Ammon's horn (tissue), 1 donor: ENCODE data around the gene HINT2.

Experiments used
- DNase-seq: peaks from one replicate; pipeline ENCODE4 v3.0.0-alpha.2; 2016; ENCODE audit warnings: low spot score

Gene HINT2

DNA sequence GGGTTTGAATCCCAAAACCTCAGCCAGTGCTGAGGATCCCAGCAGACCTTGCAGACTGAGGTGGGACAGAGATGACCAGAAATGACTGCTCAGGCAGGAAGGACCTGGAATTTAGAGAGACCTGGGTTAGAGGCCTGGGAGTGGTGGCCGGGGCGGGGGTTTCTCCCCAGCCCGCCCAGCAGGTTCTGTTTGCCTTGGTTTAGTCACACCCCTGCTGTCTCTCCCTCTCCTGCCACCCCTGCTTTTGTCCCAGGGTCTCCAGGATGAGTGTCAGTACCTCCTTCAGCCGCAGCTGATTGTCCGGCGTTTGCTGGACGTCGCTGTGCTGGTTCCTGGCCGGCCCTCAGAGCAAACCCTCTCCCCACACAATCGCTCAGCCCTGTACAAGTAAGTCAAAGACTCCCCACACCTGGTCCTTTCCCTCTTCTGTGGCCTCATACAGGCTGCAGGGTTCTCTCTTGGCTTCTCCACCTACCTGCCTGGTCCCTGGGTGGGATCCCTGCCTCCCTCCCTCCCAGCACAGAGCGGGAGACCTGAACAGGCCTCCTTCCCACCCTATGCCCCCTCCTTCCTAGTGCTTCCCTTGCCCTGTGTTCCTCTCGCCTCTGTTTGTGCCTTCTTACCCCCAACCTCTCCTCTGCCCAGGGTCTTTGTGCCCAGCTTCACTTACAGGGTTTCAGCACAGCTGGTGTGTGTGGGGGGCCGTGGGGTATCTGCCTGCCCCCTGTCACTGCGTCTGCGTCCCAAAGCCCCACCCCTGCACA lies 26.2 kb upstream of the HINT2 start:
- no peak for DNase-seq

DNA sequence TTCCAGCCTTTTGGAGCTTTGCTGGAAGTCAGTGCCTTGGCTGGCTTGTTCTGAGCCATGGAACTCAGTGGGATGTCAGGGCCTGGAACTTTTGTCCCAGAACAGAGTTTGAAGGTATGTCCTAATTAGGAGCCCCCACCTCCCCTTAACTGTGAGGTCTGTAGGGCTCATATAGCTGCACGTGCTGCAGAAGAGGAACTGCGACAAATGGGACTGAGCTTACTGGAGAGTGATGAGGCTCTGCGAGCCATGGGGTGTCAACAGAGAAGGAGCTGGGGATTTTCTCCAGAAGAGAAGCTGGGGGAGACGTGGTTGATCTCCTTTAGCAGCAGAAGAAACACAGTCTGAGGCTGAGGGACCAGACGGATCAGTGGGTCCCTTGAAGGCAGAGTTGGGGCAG lies 25.1 kb upstream of the HINT2 start:
- DNase-seq: no peak

DNA sequence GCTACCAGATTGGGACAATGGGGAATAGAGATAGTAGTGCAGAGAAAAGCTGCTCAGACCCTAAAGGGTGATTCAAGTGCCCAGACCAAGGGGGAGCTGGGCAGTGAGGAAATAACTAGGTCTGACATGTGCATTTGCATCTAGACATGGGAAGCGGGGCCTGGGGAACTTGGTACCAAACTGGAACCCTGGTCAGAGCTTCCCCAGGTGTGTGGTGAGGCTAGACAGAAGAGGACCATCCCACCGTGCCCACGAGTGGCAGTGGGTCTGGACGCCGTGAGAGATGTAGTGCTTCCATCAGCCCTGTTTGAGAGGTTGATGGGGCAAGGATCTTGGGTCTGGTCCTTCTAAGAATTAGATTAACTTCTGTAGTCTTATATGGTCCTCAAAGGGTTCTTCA lies 21.8 kb upstream of the HINT2 start:
- DNase-seq: no peak

DNA sequence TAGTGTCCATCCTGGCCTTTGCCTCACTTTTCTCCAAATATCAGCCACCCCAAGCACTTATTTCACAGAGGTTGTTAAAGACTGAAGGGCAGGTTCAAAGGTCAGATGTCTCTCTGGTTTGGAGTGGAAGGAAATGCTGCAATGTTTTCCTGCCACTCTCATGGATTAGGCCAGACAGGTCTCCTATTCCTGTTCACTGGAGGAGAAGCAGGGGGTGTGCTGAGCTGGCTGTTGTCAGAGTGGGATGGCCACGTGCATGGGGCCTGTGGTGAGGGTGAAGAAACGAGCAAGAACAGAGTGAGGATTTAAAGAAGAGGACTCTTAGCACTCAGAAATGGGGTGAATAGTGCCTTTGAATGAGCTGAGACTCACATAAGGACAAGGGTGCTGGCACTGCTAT lies 20.9 kb upstream of the HINT2 start:
- no peak for DNase-seq

DNA sequence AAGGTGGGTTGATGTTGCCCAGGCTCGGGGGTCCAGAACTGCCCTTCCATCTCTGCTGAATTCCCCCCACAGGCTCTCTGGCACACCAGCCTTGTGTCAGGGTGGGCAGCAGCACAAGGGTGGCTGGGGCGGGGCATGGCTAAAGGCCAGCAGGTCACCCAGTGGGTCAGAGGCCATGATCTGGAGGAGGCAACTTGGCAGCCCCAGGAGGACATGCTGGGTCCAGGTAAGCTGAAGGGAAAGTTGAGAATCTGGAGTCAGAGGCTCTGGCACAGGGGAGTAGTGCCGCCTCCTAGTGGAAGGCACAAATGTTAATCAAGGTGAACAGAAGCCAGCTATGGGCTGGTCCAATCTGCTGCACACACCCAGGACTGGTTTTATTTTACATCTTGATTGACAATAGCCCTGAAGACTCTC lies 20.4 kb upstream of the HINT2 start:
- no peak for DNase-seq

DNA sequence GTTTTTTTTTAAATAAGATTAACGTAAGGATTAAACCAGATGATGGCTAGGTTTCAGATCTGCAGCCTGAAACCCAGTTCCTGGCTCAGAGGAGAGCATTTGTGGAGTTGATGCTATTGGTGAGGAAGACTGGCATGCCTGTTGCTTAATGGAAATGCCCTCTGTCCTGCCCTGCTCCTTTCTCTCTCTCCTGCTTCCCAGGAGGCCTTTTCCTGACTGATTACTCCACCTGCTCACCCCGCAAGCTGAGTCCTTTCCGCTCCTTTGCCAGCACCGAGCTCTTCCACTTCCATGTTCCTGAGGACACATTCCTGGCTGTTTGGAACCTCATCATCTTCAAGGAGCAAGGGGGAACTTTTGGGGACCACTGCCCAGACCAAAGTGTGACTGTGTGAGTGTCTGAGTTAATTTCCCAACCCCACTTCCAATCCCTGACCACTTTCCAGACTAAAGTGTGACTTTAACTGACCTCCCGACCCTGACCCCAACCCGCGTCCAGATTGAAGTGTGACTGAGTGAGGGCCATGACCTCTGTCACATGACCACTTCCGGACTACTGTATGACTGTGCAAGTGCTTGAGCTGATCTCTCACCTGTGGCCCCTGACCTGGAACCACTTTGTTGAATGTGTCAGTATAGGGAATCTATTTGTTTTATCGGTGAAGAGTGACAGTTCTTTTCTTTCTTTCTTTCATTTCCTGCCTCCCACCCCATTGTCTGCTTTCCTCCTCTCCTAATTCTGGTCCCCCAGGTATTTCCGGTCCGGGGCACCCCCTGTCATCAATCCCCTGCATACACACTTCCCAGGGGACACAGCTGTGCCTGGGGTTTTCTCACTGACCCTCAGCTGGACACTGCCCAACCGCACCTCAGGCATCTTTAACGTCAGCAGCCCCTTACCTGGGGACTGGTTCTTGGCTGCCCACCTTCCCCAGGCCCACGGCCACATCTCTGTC lies 19.7 kb upstream of the HINT2 start:
- no peak for DNase-seq

DNA sequence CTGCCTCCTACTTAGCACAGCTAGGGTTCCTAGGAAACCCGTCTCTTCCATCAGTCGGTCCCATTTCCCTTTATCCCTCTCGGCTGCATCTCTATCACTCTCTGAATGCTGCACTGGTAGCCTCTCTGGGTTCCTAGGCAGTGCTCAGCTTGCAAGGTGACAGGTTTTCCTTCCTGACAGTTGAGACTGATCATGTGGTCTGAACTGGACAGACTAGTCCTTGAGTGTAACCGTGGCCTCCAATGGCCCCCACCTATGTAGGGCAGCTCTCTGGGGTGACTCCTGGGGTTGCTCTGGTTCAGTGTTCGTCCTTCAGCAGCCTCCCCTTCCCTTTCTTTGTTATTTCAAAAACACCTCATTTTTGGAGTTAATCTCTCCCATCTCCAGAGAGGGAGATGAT lies 18.0 kb upstream of the HINT2 start:
- DNase-seq: no peak

DNA sequence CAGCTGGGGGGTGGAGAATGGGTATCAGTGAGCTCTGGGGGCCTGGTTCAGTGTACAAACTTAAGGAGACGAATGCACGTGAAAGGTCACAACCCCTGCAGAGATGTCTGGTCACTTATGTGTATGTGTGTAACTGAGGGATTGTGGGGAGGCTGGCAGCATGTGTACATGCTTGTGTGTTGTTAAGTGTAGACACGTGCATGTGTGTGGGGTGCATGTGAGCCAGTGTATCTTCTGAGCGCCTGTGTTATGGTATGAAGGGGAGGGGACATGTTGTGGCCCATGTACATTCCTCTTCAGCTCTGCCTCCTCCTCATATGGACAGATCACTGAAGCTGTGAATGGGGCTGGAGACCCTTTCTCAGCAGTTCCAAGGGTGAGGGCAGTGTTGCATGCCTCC lies 16.2 kb upstream of the HINT2 start:
- no peak for DNase-seq

DNA sequence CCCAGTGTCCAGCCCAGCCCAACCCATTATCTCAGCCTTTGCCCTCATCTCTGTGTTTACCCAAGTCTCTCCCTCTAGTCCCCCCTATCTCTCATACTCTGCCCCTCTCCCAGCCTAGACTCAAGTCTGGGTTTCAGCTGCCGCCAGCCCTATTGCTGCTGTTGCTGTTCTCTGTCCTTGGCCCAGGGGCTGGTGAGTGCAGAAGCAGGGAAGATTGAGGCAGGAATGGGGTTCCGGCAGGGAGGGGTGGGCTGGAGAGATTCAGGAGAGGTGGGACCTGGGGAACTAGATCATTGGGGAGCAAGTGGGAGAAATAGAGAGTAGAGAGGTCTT lies 14.9 kb upstream of the HINT2 start:
- DNase-seq: no peak

DNA sequence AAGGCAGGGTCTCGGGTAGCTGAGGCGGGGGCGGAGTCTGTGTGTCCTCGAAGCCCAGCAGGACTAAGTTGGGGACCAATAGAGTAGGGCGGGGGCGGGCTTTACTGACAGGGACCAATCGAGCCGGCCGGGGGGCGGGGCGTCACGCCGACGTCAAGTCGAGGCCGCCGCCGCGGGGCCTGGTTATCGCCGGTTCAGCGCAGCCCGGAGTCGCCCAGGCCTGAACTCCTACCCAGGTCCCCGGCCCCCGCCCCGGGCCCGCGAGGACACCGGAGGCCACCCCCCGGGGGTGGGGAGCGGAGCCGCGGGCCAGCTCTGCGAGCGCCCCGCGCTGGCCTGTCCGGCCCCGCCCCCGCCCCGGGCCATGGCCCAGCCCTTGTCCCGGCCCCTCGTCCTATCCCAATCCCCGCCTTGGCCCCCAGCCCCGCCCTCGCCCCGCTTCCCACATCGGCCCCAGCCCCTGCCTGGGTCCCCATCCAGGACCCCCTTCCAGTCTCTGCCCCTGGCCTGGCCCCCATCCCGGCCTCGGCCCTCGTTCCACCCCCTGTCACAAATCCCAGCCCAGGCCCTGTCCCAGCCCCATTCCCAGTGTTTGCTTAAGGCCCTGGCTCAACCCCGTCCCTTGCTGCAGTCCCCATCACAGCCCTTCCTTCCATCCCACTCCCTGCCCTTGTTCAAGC lies 14.4 kb upstream of the HINT2 start, which contains the start of gene TMEM8B:
Gene TMEM8B, plus strand, starts transcription at position 145 of the 680 bp plus-strand sequence. Its CDS starts 220 bp downstream, at position 365.
- DNase-seq: peak; percentile 98

DNA sequence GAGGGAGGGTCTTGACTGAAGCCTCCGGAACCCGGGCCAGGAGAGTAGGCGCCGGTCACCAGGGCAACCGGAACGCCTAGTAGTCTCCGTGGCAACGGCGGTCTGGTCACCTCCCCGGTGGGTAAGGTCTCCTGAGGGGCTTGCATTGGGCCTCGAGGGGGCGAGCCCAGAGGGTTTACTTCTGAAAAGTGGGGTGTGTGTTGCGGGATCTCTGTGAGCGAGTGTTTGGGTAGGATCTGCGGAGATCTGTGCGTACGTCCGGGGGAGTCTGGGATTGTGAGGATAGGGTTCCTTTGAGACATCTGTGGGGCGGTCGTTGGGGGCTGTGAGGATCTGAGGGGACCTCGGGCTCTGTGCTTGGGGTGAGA lies 13.9 kb upstream of the HINT2 start, which contains the start of gene FAM221B:
Gene FAM221B, minus strand, starts transcription at position 17 of the 368 bp plus-strand sequence. CDS start 2,571 bp downstream, outside the sequence.
- no peak for DNase-seq

DNA sequence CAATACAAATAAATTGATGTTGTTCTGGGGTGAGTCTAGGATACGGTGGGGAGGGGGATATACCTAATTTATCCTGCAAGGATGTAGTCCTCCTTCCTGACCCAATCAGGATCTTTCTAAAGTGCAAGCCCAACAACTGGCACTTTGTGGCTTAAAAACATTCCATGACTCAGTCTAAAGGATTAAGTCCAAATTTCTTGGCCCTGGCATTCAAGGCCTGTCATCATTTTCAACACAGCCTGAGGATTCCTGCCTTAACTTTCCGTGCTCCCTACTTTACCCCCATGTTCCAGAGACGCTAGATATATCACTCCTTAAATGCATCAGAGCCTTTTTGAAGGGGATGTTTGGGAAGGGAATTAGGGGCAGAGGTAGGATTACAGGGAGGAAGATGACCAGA lies 12.6 kb upstream of the HINT2 start:
- DNase-seq: no peak

DNA sequence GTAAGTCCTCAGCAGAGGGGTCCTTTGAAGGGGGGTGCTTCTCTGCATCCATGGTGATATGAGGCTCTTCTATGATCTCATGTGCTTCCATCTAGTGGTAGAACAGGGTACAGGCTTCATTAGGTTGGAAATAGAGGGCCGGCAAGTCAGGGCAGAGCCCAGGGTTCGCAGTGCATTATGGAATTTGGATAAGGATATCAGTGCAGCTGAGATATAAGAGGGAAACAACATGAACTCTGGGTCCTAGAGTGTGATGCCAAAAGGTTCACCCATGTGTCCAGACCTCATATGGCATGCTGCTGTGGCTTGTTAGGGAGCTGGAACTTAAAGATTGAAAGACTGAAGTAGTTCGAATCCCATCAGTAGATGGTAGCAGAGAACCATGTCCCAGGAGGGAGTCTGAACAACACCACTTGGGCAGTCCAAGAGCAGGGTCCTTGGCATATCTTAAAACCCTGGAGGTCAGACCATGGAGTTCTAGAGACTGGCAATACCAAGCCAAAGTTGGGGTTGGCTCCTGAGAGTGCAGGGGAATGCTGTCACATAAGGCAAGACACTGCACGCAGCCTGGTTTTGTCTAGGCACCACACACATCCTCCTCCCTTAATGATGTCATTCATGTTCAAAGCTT lies 11.3 kb upstream of the HINT2 start:
- peak; percentile 73 for DNase-seq

DNA sequence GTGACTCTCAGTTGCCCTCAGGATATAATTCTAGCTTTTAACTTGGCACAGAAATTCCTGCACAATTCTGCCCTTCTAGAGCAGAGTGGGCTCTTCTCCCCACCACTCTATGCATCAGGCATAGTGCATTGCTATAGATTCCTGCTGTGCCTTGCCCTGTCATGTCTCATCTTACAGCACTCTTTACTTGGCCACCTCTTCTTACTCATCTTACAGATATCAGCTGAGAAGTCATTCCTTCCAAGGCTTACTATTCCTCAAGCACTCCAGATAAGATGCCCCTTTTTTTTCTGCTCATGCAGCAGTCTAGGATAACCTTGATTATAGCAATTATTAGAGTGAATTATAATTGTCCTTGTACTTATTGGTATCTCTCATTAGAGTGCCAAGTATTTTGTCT lies 8.1 kb upstream of the HINT2 start:
- DNase-seq: no peak

DNA sequence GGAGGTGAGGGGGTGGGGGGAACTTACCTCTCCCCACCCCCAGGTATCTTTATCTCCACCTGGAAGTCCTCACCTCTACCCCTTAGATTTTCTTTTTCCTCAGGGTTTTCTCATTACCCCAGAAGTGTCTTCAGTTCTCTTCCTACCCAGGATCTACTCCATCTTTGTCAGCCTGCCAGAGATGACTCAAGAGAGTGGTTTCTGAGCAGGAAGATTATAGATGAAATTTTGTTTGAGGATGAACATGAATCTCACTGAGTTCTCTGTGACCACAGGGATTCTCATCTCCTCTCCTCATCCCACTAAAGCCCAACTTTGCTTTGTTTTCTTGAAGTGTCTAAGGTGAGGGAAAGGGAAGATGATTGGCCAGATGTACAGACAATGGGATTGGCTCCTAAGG lies 5.2 kb upstream of the HINT2 start:
- DNase-seq: no peak

DNA sequence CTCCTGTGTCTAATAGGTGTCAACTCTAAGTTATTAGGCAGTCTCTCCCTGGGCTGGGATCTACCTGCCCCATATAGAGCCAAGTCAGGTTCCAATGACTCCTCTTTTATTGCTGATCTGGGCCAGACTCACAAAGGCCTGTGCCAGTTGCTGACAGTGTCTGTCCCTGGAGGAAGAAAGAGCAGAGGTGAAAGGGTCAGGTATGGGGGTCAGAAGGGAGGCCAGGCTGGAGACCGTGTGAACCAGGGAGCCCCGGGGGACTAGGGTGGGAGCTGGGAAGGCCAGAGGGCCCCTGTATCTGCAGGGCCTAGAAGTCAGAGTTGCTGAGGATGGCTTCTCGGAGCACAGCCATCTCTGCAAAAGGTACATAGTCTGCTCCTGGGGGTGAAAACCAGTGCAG lies 3.5 kb upstream of the HINT2 start:
- no peak for DNase-seq

DNA sequence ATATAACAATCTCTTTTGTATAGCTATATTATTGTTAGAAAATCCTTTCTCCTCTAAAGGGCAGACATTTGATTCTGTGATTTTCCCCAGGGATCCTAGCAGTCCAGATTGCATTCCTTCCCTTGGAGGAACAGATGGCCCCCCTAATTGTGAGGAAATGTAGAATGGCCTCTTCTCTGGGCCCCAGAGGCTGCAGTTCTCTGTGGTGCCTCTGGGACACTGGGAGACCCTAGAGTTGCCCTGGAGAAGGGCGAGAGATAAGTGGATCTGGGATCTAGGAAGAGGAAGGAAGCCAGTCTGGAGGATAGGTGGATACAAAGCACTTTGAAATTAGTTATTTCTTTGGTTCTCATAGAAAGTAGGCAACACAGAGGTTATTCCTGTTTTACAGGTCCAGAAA lies 1.9 kb upstream of the HINT2 start:
- DNase-seq: no peak

DNA sequence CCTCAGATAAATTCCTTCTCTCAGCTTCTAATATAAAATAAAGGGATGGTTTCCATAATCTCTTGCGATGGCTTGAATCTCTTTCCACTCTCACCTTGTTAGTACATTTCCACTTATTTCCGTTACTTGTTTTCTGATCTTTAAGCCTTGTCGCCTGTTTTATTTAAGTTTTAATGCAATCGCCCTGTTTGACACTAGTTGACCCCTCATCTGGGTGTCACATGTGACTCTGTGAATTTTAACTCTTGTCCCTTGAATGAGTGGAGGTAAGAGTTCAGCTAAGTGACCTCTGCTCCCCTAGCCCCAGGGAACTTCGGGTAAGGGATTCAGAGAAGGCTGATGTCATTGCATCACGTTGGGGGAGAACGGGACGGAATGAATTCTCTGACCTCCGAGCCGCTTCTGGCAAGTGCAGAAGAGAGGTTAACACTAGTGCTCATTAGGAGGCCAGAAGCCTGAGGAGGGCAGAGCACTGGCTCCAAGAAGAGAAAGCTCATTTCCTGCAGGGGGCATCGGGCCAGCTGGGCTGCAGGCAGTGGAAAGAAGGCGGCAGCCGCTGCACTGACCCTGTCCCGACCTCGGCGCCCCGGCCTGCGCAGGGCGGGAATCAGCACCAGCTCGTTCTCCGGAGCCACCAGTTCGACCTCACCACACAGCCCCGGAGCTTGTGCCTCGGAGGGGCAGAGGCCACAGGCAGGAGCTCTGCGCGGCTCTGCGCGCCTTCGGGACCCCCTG lies 569 bp downstream of the HINT2 start:
- peak; percentile 73 for DNase-seq

DNA sequence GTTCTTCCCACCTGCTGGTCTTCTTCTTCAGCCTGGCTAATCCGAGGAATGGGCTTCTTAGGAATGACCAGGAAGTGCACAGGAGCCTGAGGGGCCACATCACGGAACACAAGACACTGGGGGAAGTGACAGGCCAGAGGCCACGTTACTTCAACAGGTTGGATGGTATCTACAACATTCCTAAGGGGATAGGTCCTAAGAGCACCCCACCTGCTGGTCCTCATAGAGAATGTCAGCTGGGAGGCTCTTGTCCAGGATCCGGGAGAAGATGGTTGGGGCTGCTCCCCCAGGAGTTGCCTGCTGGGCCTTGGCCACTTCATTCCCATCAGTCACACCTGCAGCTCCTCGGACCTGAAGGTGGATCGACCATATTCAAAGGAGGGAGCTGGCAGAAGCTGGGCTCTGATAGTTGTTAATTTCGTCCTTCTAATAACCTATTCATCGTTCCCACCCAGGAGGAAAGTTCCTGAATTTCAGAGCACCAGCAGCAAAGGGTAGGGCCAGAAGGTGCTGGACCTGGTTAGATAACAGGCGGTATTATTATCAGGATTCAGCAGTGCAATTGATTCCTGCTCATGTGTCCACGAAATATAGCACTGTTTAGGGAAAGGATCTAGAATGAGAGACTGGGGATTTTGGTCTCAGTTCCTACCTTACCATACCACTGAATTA lies 1.3 kb downstream of the HINT2 start:
- DNase-seq: no peak

DNA sequence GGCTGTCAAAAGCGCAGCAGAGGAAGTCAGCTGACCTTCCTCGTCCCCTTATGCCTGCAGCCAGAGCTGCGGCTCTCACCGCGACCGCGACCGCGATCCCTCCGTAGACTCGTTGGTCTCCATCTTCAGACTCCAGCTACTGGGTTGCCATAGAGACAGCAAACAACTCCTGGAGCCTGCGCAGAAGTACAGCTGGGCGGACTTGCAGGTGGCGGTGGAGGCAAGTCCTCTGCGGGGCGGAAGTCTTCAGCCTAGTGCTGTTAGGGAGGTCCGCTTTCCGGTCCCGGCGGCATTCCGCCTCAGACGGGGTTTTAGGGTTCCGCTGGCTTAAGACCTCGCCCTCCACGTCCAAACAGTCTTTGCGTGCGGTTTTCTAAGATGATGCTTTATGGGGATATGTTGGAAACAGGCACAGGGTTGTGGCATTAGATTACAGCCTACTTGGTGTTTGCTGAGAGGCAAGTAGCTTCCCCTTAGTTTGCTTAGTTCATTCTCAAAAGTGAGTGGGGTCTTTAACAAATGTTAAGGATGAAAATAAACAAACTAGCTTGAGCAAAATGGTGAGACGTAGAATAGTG lies 2.7 kb downstream of the HINT2 start, which contains the start of gene SPAG8:
Gene SPAG8, minus strand, starts transcription at position 238 of the 578 bp plus-strand sequence. Its CDS starts 115 bp downstream, at position 123.
- peak; percentile 98 for DNase-seq
